Measurements from ENCODE around the gene SIT1.

The SIT1 gene

DNA sequence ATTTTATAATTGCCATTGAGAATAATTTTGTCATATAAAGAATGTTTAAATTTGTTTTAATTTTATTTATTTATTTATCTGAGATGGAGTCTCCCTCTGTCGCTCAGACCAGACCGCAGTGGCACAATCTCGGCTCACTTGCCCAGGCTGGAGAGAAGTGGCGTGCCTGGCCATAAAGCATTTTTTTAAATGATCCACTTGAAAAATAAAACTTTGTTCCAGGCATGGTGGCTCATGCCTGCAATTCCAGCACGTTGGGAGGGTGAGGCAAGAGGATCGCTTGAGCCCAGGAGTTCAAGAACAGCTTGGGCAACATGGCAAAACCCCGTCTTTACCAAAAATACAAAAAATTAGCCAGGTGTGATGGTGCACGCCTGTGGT, 2.1 kb upstream of the SIT1 start:
- H3K4me3 ChIP-seq (replicated peaks; ENCODE audit: insufficient read depth, low read length): no peak overlapping the region
- H3K27me3 ChIP-seq (ENCODE audit: insufficient read depth, poor library complexity, severe bottlenecking): no peaks in the 10 kb centered on the region
- DNase-seq (ENCODE audit: low read depth in 1 of 2, low spot score in 1 of 2): no peak
- no peak overlapping the region for H3K27ac ChIP-seq (replicated peaks)
- TF ChIP-seq, protein P1, sequence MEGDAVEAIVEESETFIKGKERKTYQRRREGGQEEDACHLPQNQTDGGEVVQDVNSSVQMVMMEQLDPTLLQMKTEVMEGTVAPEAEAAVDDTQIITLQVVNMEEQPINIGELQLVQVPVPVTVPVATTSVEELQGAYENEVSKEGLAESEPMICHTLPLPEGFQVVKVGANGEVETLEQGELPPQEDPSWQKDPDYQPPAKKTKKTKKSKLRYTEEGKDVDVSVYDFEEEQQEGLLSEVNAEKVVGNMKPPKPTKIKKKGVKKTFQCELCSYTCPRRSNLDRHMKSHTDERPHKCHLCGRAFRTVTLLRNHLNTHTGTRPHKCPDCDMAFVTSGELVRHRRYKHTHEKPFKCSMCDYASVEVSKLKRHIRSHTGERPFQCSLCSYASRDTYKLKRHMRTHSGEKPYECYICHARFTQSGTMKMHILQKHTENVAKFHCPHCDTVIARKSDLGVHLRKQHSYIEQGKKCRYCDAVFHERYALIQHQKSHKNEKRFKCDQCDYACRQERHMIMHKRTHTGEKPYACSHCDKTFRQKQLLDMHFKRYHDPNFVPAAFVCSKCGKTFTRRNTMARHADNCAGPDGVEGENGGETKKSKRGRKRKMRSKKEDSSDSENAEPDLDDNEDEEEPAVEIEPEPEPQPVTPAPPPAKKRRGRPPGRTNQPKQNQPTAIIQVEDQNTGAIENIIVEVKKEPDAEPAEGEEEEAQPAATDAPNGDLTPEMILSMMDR (IDR thresholded peaks at IDR 0.05; ENCODE audit: insufficient read depth, low read length): no peak
- TF ChIP-seq SPI1 (IDR thresholded peaks at IDR 0.05; ENCODE audit: borderline replicate concordance, low read depth) (no peak), GABPA (IDR thresholded peaks at IDR 0.05; ENCODE audit: low read depth) (no peak), POLR2AphosphoS5 (IDR thresholded peaks at IDR 0.05; ENCODE audit: low read depth) (no peak)
- TF ChIP-seq, protein P2, sequence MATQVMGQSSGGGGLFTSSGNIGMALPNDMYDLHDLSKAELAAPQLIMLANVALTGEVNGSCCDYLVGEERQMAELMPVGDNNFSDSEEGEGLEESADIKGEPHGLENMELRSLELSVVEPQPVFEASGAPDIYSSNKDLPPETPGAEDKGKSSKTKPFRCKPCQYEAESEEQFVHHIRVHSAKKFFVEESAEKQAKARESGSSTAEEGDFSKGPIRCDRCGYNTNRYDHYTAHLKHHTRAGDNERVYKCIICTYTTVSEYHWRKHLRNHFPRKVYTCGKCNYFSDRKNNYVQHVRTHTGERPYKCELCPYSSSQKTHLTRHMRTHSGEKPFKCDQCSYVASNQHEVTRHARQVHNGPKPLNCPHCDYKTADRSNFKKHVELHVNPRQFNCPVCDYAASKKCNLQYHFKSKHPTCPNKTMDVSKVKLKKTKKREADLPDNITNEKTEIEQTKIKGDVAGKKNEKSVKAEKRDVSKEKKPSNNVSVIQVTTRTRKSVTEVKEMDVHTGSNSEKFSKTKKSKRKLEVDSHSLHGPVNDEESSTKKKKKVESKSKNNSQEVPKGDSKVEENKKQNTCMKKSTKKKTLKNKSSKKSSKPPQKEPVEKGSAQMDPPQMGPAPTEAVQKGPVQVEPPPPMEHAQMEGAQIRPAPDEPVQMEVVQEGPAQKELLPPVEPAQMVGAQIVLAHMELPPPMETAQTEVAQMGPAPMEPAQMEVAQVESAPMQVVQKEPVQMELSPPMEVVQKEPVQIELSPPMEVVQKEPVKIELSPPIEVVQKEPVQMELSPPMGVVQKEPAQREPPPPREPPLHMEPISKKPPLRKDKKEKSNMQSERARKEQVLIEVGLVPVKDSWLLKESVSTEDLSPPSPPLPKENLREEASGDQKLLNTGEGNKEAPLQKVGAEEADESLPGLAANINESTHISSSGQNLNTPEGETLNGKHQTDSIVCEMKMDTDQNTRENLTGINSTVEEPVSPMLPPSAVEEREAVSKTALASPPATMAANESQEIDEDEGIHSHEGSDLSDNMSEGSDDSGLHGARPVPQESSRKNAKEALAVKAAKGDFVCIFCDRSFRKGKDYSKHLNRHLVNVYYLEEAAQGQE (IDR thresholded peaks at IDR 0.05; ENCODE audit: insufficient replicate concordance, low read depth): no peak

DNA sequence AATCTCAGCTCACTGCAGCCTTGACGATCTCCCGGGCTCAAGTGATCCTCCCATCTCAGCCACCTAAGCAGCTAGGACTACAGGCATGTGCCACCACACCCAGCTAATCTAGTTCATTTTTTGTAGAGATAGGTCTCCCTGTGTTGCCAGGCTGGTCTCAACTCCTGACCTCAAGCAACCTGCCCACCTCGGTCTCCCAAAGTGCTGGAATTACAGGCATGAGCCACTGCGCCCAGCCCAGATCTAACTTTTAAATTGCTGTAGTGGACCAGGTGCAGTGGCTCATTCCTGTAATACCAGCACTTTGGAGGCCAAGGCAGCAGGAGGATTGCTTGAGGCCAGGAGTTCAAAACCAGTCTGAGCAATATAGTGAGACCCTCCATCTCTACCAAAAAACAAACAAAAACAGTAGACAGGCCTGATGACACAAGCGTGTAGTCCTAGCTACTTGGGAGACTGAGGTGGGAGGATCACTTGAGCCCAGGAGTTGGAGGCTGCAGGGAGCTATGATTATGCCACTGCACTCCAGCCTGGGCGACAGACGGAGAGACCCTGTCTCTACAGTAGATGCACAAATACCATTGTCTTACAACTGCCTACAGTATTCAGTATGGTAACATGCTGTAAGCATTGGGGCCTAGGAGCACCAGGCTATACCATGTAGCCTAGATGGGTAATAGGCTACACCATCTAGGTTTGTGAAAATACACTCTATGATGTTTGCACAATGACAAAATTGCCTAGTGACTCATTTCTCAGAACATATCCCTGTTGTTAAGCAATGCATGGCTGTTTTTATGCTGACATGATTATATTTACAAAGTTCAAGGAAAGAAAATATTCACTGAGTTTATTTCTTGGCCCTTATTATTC, 1.5 kb upstream of the SIT1 start:
- TF ChIP-seq SPI1 (IDR thresholded peaks at IDR 0.05; ENCODE audit: borderline replicate concordance, low read depth): no peak
- TF ChIP-seq, protein P1 (IDR thresholded peaks at IDR 0.05; ENCODE audit: insufficient read depth, low read length): no peak
- no peak for TF ChIP-seq GABPA (IDR thresholded peaks at IDR 0.05; ENCODE audit: low read depth)
- TF ChIP-seq, protein P2 (IDR thresholded peaks at IDR 0.05; ENCODE audit: insufficient replicate concordance, low read depth): no peak
- no peak for TF ChIP-seq POLR2AphosphoS5 (IDR thresholded peaks at IDR 0.05; ENCODE audit: low read depth)
- no peaks in the 10 kb centered on the region for H3K27me3 ChIP-seq (ENCODE audit: insufficient read depth, poor library complexity, severe bottlenecking)
- H3K4me3 ChIP-seq (replicated peaks; ENCODE audit: insufficient read depth, low read length): no peak overlapping the region
- DNase-seq (ENCODE audit: low read depth in 1 of 2, low spot score in 1 of 2): no peak
- no peak overlapping the region for H3K27ac ChIP-seq (replicated peaks)

DNA sequence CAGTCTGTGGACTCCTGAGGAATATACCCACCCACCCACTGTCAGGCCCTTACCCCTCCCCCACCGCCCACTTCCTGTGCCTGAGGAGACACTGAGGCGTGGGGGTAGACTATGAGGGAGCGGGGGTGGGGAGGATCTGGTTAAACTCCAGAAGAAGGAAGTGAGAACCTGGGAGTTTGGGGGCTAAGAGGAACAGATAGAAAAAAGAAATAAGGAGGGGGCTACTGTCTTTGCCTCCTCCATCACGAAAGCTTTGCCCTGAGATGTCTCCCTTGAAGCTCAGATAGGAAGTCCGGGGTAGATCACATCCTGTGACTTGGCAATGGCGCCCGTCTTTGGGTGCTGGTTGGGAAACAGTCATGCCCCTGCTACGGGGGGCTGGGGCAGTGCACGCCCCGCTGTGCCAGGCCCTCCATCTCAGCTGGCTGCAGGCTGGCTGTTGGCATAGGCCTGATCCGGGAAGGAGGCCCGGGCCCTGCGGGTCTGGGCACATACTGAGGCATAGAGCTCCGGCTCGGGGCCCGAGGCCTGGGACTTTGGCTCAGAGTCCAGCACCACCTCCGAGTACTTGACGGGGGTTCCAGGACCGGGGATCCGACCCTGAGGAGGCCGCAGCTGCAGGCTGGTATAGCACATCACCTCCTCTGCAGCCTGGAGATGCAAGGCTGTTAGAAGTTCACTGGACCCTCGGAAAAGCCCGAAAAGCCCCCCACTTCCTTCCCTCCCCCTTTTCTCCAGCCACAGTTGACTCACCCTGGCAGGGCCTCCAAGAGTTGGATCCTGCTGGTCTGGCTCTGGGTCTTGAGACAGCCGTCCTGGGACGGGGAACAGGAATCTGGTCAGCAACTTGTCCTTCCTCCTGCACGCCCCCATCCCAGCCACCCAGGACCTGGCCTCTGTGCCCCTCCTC, 1.0 kb downstream of the SIT1 start:
- Histone ChIP-seq H3K27ac (replicated peaks) (peak overlapping the region; percentile 64), H3K27me3 (ENCODE audit: insufficient read depth, poor library complexity, severe bottlenecking) (no peaks in the 10 kb centered on the region), H3K4me3 (replicated peaks; ENCODE audit: insufficient read depth, low read length) (no peak overlapping the region)
- TF ChIP-seq, protein P1 (IDR thresholded peaks at IDR 0.05; ENCODE audit: insufficient read depth, low read length): no peak
- peak; percentile 82 for TF ChIP-seq SPI1 (IDR thresholded peaks at IDR 0.05; ENCODE audit: borderline replicate concordance, low read depth)
- TF ChIP-seq, protein P2 (IDR thresholded peaks at IDR 0.05; ENCODE audit: insufficient replicate concordance, low read depth): no peak
- peak; percentile 59 for DNase-seq (ENCODE audit: low read depth in 1 of 2, low spot score in 1 of 2)
